RWPE1 (cell line): ENCODE data around the gene MYMX.

ENCODE experiments used
- CTCF ChIA-PET: fragments of 350-600 bp; sonication (Branson Sonifier 250); formaldehyde crosslinking; extraction: SDS; loops from one replicate; lab custom pipeline; 2021; lab: Yijun Ruan, JAX
- POLR2A ChIA-PET: fragments of 400-600 bp; formaldehyde crosslinking; extraction: SDS; loops from one replicate; lab custom pipeline; 2020; ENCODE audit warnings: antibody characterized with exemption; ENCODE audit not compliant: low non-redundant PET; lab: Yijun Ruan, JAX
- DNase-seq: peaks from one replicate; pipeline ENCODE4 v3.0.0; 2012; ENCODE audit warnings: low spot score
- H3K27ac ChIP-seq: fragments of 450-650 bp; 2 replicates; pipeline ENCODE4 v1.5.1; 2017
- TF ChIP-seq, protein P1 (sequence below): fragments of 450-650 bp; conservative IDR thresholded peaks from 2 replicates; pipeline ENCODE4 v1.5.1; 2017; ENCODE audit warnings: low read depth, mild to moderate bottlenecking

MYMX gene

DNA sequence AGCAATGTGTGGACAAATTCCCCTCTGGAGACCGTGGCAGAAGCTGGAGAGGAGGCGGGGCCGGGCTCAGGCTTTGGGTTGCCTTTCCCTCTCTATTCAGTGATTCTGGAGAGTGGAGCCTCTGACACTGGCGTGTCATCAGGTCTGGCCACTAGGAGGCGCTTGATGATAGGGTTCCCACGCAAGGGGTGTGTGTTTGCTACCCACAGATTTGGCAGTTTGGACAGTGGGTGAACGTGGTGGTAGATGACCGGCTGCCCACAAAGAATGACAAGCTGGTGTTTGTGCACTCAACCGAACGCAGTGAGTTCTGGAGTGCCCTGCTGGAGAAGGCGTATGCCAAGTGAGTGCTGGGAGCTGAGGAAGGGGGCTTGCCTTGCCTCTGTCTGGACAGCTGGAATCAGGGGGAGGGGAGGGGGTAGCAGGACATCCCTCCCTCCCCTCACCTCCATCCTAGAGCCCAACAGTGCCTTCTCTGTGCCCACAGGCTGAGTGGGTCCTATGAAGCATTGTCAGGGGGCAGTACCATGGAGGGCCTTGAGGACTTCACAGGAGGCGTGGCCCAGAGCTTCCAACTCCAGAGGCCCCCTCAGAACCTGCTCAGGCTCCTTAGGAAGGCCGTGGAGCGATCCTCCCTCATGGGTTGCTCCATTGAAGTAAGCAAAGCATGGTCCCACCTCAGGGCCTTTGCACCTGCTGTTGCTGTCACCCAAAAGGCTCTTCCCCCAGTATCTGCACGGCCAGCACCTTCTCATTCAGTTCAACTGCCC is 43.8 kb upstream of the MYMX start:
- CTCF ChIA-PET = interaction anchor here (0.5 to 2.0 kb wide), 13 partner anchors 9 to 148 kb away, joined by 3 to 11 read pairs (median 6); partner anchors contain the start of gene SLC35B2
- H3K27ac ChIP-seq = no peak overlapping the region
- TF ChIP-seq, protein P1, sequence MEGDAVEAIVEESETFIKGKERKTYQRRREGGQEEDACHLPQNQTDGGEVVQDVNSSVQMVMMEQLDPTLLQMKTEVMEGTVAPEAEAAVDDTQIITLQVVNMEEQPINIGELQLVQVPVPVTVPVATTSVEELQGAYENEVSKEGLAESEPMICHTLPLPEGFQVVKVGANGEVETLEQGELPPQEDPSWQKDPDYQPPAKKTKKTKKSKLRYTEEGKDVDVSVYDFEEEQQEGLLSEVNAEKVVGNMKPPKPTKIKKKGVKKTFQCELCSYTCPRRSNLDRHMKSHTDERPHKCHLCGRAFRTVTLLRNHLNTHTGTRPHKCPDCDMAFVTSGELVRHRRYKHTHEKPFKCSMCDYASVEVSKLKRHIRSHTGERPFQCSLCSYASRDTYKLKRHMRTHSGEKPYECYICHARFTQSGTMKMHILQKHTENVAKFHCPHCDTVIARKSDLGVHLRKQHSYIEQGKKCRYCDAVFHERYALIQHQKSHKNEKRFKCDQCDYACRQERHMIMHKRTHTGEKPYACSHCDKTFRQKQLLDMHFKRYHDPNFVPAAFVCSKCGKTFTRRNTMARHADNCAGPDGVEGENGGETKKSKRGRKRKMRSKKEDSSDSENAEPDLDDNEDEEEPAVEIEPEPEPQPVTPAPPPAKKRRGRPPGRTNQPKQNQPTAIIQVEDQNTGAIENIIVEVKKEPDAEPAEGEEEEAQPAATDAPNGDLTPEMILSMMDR = peak; percentile 82
- peak; percentile 81 for DNase-seq
- POLR2A ChIA-PET = no interaction called here

DNA sequence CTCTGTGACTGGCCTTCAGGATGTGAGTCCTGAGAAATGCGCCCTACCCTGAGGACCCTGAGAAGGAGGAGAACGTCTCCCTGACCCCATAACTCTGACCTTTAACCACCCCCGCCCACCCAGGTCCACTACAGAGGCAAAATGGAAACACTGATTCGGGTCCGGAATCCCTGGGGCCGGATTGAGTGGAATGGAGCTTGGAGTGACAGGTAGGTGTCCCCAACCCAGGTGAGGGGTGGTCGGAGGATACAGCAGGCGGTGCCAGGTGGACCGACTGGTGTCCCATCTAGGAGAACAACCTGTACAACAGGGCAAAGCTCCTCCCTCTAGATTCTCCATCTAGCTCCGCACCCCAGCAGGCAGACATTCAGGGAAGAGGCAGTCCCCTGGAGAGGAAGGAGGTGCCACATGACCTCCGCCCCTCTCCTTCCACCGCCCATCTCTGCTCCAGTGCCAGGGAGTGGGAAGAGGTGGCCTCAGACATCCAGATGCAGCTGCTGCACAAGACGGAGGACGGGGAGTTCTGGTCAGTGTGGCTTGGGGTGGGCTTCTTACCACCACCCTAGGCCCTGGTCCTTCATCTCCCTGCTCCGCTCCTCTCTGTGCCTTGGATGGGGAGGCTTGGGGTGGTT is 40.5 kb upstream of the MYMX start:
- ChIA-PET CTCF (interaction anchor here (1.0 kb wide), 1 partner anchor 58 kb away, joined by 3 read pairs; no protein-coding TSS in a partner anchor), POLR2A (no interaction called here)

DNA sequence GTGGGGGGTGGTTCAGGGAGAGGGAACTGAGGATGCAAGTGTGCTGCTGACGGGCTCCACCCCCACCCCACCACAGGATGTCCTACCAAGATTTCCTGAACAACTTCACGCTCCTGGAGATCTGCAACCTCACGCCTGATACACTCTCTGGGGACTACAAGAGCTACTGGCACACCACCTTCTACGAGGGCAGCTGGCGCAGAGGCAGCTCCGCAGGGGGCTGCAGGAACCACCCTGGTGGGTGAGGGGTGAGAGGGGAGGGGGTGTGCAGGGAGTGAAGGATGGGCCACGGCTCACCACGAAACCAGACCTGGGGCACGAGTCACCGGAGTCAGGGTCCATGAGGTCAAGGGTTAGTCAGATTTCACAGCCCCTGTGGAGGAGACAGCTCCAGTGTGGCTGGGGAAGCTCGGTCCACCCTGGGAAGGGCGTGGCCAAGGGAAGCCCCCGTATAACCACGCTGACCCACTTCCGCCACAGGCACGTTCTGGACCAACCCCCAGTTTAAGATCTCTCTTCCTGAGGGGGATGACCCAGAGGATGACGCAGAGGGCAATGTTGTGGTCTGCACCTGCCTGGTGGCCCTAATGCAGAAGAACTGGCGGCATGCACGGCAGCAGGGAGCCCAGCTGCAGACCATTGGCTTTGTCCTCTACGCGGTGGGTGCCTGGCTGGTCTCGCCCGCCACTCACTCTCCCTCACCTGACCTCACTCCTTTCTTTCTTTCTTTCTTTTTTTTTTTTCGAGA is 39.8 kb upstream of the MYMX start:
- TF ChIP-seq, protein P1 = no peak
- ChIA-PET POLR2A (no interaction called here), CTCF (interaction anchor here (1.0 kb wide), 1 partner anchor 58 kb away, joined by 3 read pairs; no protein-coding TSS in a partner anchor)
- DNase-seq = no peak
- H3K27ac ChIP-seq = peak overlapping the region; percentile 84

More for the DNA sequence above, 40.5 kb upstream of the MYMX start:
- no peak overlapping the region for H3K27ac ChIP-seq
- TF ChIP-seq, protein P1 = no peak
- DNase-seq = no peak

DNA sequence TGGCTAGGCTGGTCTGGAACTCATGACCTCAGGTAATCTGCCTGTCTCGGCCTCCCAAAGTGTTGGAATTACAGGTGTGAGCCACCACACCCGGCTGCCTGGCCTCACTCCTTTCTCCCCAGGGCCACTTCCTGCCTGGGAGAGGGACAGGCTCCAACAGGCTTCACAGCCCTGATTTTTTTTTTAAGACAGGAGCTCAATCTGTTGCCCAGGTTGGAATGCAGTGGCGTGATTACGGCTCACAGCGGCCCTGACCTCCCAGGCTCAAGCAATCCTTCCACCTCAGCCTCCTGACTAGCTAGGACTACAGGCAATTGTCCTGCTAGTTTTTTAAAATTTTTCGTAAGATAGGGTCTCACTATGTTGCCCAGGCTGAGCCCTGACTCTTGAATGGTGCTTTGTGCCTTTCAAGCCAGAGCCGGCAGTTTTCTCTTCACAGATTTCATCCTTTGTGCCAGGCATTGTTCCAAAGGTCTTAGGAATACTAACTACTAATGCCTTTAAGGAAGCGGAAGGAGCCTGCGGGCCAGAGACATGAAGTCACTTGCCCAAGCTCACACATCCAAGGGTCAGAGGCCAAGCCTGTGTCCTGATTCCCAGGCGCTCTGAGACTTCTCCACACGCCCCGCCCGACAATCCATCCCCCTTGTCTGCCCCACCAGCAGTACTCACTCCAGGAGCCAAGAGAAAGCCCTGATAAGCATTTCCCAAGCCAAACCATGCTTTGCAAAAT is 38.9 kb upstream of the MYMX start:
- peak; percentile 45 for DNase-seq
- H3K27ac ChIP-seq = peak overlapping the region; percentile 84
- TF ChIP-seq, protein P1 = no peak
- ChIA-PET POLR2A (no interaction called here), CTCF (interaction anchor here (0.7 to 1.2 kb wide), 2 partner anchors 43 to 52 kb away, joined by 3 to 5 read pairs; no protein-coding TSS in a partner anchor)

DNA sequence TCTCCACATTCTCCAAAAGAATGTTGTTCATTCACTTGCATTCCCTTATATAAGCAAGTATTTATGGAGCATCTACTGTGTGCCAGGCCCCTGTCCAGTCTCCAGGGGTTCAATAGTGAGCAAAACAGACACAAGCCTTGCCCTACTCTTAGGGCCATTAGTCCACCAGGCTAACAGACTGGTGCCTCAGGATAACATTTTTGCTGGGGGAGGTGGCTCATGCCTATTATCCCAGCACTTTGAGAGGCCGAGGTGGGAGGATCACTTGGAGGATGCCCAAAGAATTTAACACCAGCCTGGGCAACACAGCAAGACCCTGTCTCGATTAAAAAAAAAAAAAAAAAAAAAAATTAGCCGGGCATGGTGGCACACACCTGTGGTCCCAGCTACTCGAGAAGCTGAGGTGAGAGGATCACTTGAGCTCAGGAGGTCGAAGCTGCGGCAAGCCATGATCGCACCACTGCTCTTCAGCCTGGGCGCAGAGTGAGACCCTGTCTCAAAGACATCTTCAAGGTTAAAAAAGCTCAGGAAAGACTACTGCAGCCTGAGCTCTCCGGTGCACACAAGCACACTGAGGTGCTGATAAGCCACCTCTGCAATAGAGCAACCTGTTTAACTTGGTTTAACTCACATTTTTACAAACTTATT is 38.2 kb upstream of the MYMX start:
- POLR2A ChIA-PET = interaction anchor here (0.6 kb wide), 1 partner anchor 45 kb away, joined by 3 read pairs; the partner anchor contains the start of gene SLC29A1
- TF ChIP-seq, protein P1 = no peak
- peak overlapping the region; percentile 84 for H3K27ac ChIP-seq
- DNase-seq = no peak
- CTCF ChIA-PET = interaction anchor here (0.7 to 1.2 kb wide), 2 partner anchors 43 to 51 kb away, joined by 3 to 5 read pairs; no protein-coding TSS in a partner anchor
